ENCODE measurements around the gene ATP9A.
"Not testable (repeated sequence)": the region's sequence is repeated elsewhere in the genome, so short reads cannot be mapped to it uniquely, and the experiment has no call there.

The ATP9A gene

GRCh38 chr20:51752343-51752951 is 15.7 kb downstream of the ATP9A start:
- DNase-seq: no peak

- no peak for DNase-seq
These were observed 17.3 kb downstream of the ATP9A start for GRCh38 chr20:51750770-51751388.

- peak; percentile 50 for DNase-seq
These were observed 18.0 kb downstream of the ATP9A start for GRCh38 chr20:51750037-51750769.

- DNase-seq: no peak
These were observed 18.5 kb downstream of the ATP9A start for GRCh38 chr20:51749674-51750036.

GRCh38 chr20:51747182-51747911 is 20.8 kb downstream of the ATP9A start:
- DNase-seq: no peak

GRCh38 chr20:51745804-51746203 is 22.4 kb downstream of the ATP9A start:
- no peak for DNase-seq

- DNase-seq: no peak
These were observed 27.4 kb downstream of the ATP9A start for GRCh38 chr20:51740838-51741237.

GRCh38 chr20:51740308-51740707 is 27.9 kb downstream of the ATP9A start:
- DNase-seq: not testable (repeated sequence)

GRCh38 chr20:51739722-51740249 is 28.4 kb downstream of the ATP9A start:
- DNase-seq: no peak

- DNase-seq: no peak
These were observed 29.2 kb downstream of the ATP9A start for GRCh38 chr20:51738877-51739447.

GRCh38 chr20:51738261-51738660 is 29.9 kb downstream of the ATP9A start:
- not testable (repeated sequence) for DNase-seq

- DNase-seq: no peak
These were observed 31.2 kb downstream of the ATP9A start for GRCh38 chr20:51736947-51737346.

GRCh38 chr20:51735728-51736600 is 32.2 kb downstream of the ATP9A start:
- DNase-seq: no peak

GRCh38 chr20:51734876-51735720 is 33.1 kb downstream of the ATP9A start:
- DNase-seq: no peak

- DNase-seq: no peak
These were observed 35.1 kb downstream of the ATP9A start for GRCh38 chr20:51733070-51733469.

- DNase-seq: no peak
These were observed 35.9 kb downstream of the ATP9A start for GRCh38 chr20:51732096-51732791.

- DNase-seq: no peak
These were observed 36.5 kb downstream of the ATP9A start for GRCh38 chr20:51731731-51732095.

- no peak for DNase-seq
These were observed 38.4 kb downstream of the ATP9A start for GRCh38 chr20:51729771-51730170.

GRCh38 chr20:51728737-51729136 is 39.5 kb downstream of the ATP9A start:
- DNase-seq: no peak

GRCh38 chr20:51727872-51728271 is 40.3 kb downstream of the ATP9A start:
- DNase-seq: no peak
